Activated T-cell treated with anti-CD3 and anti-CD28 coated beads, Interleukin-2, amount 50 U/mL, for 1 hour (primary cell): ENCODE results near the gene PRELID1.

ENCODE experiments used
- DNase-seq: peaks from one replicate; pipeline ENCODE4 v3.0.0-alpha.2; 2020

The PRELID1 gene

GRCh38 chr5:177314376-177315342 is 11.1 kb downstream of the PRELID1 start:
- DNase-seq = no peak

GRCh38 chr5:177315411-177315810 is 11.8 kb downstream of the PRELID1 start:
- no peak for DNase-seq

GRCh38 chr5:177316005-177316404 is 12.4 kb downstream of the PRELID1 start:
- DNase-seq = no peak

GRCh38 chr5:177317959-177318377 is 14.4 kb downstream of the PRELID1 start:
- DNase-seq = peak; percentile 75

GRCh38 chr5:177319913-177320588 is 16.5 kb downstream of the PRELID1 start:
- no peak for DNase-seq

- DNase-seq = no peak
These were observed 17.3 kb downstream of the PRELID1 start for GRCh38 chr5:177320879-177321278.

- DNase-seq = no peak
These were observed 22.3 kb downstream of the PRELID1 start for GRCh38 chr5:177325868-177326381.

GRCh38 chr5:177327539-177328522 is 24.2 kb downstream of the PRELID1 start:
- no peak for DNase-seq

GRCh38 chr5:177328545-177329231 is 25.1 kb downstream of the PRELID1 start:
- DNase-seq = no peak

- DNase-seq = no peak
These were observed 26.3 kb downstream of the PRELID1 start for GRCh38 chr5:177329883-177330282.

- no peak for DNase-seq
These were observed 27.6 kb downstream of the PRELID1 start for GRCh38 chr5:177330991-177331842.

GRCh38 chr5:177332031-177332895 is 28.7 kb downstream of the PRELID1 start:
- DNase-seq = no peak

- no peak for DNase-seq
These were observed 29.3 kb downstream of the PRELID1 start for GRCh38 chr5:177332896-177333260.

GRCh38 chr5:177333420-177334154 is 30.0 kb downstream of the PRELID1 start:
- DNase-seq = no peak

GRCh38 chr5:177334155-177334551 is 30.6 kb downstream of the PRELID1 start:
- no peak for DNase-seq

- no peak for DNase-seq
These were observed 31.4 kb downstream of the PRELID1 start for GRCh38 chr5:177334781-177335700.

GRCh38 chr5:177335701-177336065 is 32.1 kb downstream of the PRELID1 start:
- no peak for DNase-seq

GRCh38 chr5:177336112-177336511 is 32.5 kb downstream of the PRELID1 start:
- no peak for DNase-seq
